CD4-positive, alpha-beta T cell (primary cell): ENCODE measurements around the gene FAM210A. TPM values are rescaled to one million over a fixed set of nuclear protein-coding genes. Genes with fewer than 3 reads are reported as not detected.

Experiments used
- ATAC-seq: fragments of 200-7000 bp; cut with Tn5 transposase; one replicate; pipeline ENCODE4 v1.10.0; 2022; ENCODE audit warnings: mild to moderate bottlenecking; ENCODE audit not compliant: poor library complexity
- CTCF ChIA-PET: fragments of 350-600 bp; sonication (Branson Sonifier 250); formaldehyde crosslinking; loops from one replicate; lab custom pipeline; 2021; ENCODE audit warnings: antibody characterized with exemption, inconsistent platforms; lab: Charles Lee
- POLR2A ChIA-PET: fragments of 350-600 bp; sonication (Branson Sonifier 250); formaldehyde crosslinking; loops from one replicate; lab custom pipeline; 2021; ENCODE audit warnings: antibody characterized with exemption, inconsistent platforms; lab: Charles Lee
- DNase-seq, 14 experiments: peaks; one replicate each; pipeline ENCODE4 v3.0.0-alpha.2; 2013 to 2020; ENCODE audit warnings: mixed read lengths in 2 of 14
- H3K27ac ChIP-seq, 2 donors: one replicate each; pipeline versions ENCODE4 v1.5.1 to v1.7.0; 2013; ENCODE audit warnings: low read length in 2 of 2, low read depth in 1 of 2, mild to moderate bottlenecking in 1 of 2
- H3K27me3 ChIP-seq, 2 experiments: 1 replicate in 1 of 2; 2 replicates in 1 of 2; pipeline versions ENCODE4 v1.6.1 to v1.7.0; 2013; ENCODE audit warnings: low read length in 2 of 2, control low read depth in 1 of 2, mild to moderate bottlenecking in 1 of 2, moderate library complexity in 1 of 2; ENCODE audit not compliant: insufficient read depth in 2 of 2, control insufficient read depth in 1 of 2
- H3K36me3 ChIP-seq: one replicate; pipeline ENCODE4 v1.6.1; 2013; ENCODE audit warnings: low read length, control low read depth; ENCODE audit not compliant: insufficient read depth
- H3K4me1 ChIP-seq: one replicate; pipeline ENCODE4 v1.6.1; 2013; ENCODE audit warnings: low read length, control low read depth; ENCODE audit not compliant: insufficient read depth
- H3K4me3 ChIP-seq: one replicate; pipeline ENCODE4 v1.5.1; 2013; ENCODE audit warnings: mild to moderate bottlenecking, low read length, moderate library complexity
- H3K9me3 ChIP-seq, 2 experiments: 1 replicate in 1 of 2; 2 replicates in 1 of 2; pipeline versions ENCODE4 v1.6.1 to v1.7.0; 2013; ENCODE audit warnings: low read length in 2 of 2, mild to moderate bottlenecking in 2 of 2, control low read depth in 1 of 2, moderate library complexity in 1 of 2; ENCODE audit not compliant: control insufficient read depth in 1 of 2, insufficient read depth in 1 of 2
- H3K27ac Mint-ChIP-seq: one replicate; pipeline ENCODE4 v1.8.0; 2020; ENCODE audit warnings: mixed read lengths
- H3K27me3 Mint-ChIP-seq: one replicate; pipeline ENCODE4 v1.8.0; 2021; ENCODE audit warnings: mixed read lengths
- H3K36me3 Mint-ChIP-seq: one replicate; pipeline ENCODE4 v1.8.0; 2021; ENCODE audit warnings: low read depth, mixed read lengths
- H3K4me1 Mint-ChIP-seq: one replicate; pipeline ENCODE4 v1.8.0; 2021; ENCODE audit warnings: low read depth, mixed read lengths
- H3K4me3 Mint-ChIP-seq: one replicate; pipeline ENCODE4 v1.8.0; 2020; ENCODE audit warnings: mild to moderate bottlenecking, mixed read lengths
- H3K9me3 Mint-ChIP-seq: one replicate; pipeline ENCODE4 v1.8.0; 2020; ENCODE audit warnings: mixed read lengths
- intact Hi-C, 2 experiments: fragments of 100-400 bp; cut with DNase I in 1 of 2; cut with micrococcal nuclease in 1 of 2; formaldehyde crosslinking; loops; one replicate each; pipeline versions ENCODE4 v1.15.1 to v1.9.0; 2023 to 2025; cut with DNase I, micrococcal nuclease
- total RNA-seq, 174 experiments: library from RNA in 2 of 174; stranded (reverse) in 2 of 174; gene quantifications; one replicate each; pipeline ENCODE4 v1.2.3 and lab custom pipeline; 2021 to 2026
- TF ChIP-seq, protein P1 (sequence below): fragments of 200-600 bp; IDR thresholded peaks from one replicate; pipeline ENCODE4 v1.8.0; 2022; ENCODE audit warnings: antibody characterized with exemption, mild to moderate bottlenecking

FAM210A gene
- total RNA-seq, 2 experiments from 2014 or later = 3.4 to 3.5 TPM

DNA sequence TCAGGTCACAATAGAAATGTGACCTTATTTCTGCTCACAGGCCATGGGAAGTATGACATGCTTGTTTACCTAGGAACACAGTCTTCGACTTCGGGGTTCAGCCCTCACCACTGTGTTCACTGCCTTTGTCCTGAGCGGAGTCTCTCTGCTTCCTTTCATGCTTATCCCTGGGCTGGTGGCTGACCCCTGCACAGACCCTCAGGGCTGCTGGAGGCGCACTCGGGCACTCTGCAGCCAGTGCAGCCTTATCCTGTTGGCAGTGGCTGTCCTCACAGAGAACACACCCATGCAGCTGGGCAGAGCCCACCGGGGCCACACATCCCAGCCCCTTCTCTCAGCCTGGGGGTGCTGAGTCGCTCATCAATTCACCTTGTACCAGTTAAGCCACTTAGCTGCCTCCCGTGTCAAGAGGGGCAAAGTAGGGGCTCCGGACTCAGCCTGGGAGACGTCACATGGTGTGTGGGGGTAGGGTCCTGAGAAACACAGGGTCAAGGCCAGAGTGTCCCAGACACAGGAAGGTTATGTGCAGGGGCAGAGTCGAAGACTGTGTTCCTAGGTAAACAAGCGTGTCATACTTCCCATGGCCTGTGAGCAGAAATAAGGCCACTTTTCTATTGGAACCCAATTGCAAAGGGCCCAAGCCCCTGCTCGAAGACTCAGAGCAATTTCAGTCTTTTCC is 107.5 kb downstream of the FAM210A start:
- Mint-ChIP-seq H3K4me3 (no peak overlapping the region), H3K36me3 (peaks cover 10% of the 10 kb centered on the region), H3K4me1 (peaks cover 43% of the 10 kb centered on the region), H3K27me3 (no peaks in the 10 kb centered on the region), H3K27ac (no peak overlapping the region), H3K9me3 (no peaks in the 10 kb centered on the region)
- Histone ChIP-seq H3K4me3 (no peak overlapping the region), H3K27me3 (no peaks in the 10 kb centered on the region), H3K36me3 (peaks cover 28% of the 10 kb centered on the region), H3K9me3 (no peaks in the 10 kb centered on the region), H3K4me1 (peaks cover 33% of the 10 kb centered on the region), H3K27ac (no peak overlapping the region)
- DNase-seq (no peak), ATAC-seq (no peak)
- POLR2A ChIA-PET = no interaction called here
- TF ChIP-seq, protein P1, sequence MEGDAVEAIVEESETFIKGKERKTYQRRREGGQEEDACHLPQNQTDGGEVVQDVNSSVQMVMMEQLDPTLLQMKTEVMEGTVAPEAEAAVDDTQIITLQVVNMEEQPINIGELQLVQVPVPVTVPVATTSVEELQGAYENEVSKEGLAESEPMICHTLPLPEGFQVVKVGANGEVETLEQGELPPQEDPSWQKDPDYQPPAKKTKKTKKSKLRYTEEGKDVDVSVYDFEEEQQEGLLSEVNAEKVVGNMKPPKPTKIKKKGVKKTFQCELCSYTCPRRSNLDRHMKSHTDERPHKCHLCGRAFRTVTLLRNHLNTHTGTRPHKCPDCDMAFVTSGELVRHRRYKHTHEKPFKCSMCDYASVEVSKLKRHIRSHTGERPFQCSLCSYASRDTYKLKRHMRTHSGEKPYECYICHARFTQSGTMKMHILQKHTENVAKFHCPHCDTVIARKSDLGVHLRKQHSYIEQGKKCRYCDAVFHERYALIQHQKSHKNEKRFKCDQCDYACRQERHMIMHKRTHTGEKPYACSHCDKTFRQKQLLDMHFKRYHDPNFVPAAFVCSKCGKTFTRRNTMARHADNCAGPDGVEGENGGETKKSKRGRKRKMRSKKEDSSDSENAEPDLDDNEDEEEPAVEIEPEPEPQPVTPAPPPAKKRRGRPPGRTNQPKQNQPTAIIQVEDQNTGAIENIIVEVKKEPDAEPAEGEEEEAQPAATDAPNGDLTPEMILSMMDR = no peak
- CTCF ChIA-PET = no interaction called here
- intact Hi-C loops = loop anchor here in 1 of 2 experiments (10.0 kb wide), 1 partner anchor 154 kb away; no protein-coding TSS in a partner anchor

DNA sequence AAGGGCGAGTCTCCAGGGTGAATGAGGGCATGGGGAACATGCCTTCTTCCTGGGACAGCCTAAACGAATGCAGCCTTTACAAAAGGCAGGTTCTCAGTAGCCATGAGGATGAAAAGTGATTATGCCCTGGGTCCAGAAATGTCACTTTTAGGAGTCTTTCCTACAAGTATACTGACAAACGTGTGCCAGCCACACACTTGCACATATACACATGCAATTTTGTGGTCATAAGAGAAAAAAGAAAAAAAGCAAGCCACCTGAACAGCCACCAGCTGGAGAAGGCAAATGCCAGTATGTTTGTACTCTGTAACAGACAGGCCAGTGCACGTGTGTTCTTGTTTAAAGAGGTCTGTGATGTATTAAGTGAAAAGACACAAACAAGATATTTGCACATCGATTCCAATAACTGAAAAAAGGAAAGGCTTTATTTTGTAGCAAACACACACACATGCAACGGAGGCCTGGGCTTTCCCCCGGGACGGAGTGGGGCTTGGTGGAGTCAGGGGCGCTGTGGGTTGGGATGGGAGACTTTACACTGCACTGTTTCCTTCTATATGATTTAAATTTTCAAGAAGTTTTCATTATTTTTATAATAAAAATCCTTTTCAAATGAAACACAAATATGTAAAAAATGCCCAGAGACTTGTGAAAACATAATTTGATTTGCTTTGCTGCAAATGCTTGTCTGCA is 108.4 kb downstream of the FAM210A start:
- POLR2A ChIA-PET = no interaction called here
- DNase-seq = no peak

DNA sequence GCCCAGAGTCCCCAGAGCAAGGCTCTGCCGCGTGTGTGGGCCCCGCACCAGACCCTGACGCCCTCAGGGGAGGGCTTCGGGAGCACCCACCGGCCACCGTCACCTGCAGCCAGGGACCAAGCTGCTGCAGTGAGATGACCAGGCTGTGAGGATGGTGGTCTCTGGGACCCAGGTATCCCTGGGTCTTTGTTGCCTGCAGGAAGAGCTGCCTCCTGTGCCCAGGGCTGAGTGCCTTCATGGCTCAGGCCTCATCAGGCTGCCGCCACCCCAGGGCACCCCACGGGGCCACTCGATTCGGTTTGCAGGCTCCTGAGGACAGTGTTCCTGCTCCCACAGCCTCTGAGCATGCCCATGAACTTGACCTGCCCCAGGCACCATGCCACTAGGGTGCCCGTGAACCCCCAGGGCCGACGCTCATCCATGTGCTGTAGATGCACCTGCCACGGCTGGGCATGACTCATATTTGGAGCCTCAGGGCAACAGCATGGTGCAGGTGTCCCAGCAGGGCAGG is 109.8 kb downstream of the FAM210A start:
- H3K4me1 Mint-ChIP-seq = peaks cover 63% of the 10 kb centered on the region
- DNase-seq = peak in 2 of 14 experiments; percentile 20 to 39
- CTCF ChIA-PET = no interaction called here
- Histone ChIP-seq H3K4me3 (no peak overlapping the region), H3K27me3 (no peaks in the 10 kb centered on the region), H3K9me3 (no peaks in the 10 kb centered on the region), H3K4me1 (peaks cover 54% of the 10 kb centered on the region), H3K27ac (no peak overlapping the region), H3K36me3 (peaks cover 10% of the 10 kb centered on the region)
- no peak for ATAC-seq
- H3K27me3 Mint-ChIP-seq = no peaks in the 10 kb centered on the region
- H3K4me3 Mint-ChIP-seq = no peak overlapping the region
- TF ChIP-seq, protein P1 = no peak
- H3K36me3 Mint-ChIP-seq = no peaks in the 10 kb centered on the region
- no peaks in the 10 kb centered on the region for H3K9me3 Mint-ChIP-seq
- POLR2A ChIA-PET = no interaction called here
- intact Hi-C loops = loop anchor here in 1 of 2 experiments (10.0 kb wide), 1 partner anchor 152 kb away; no protein-coding TSS in a partner anchor
- H3K27ac Mint-ChIP-seq = peak overlapping the region; percentile 90

More for the DNA sequence above, 108.4 kb downstream of the FAM210A start:
- ATAC-seq = no peak
- peaks cover 49% of the 10 kb centered on the region for H3K4me1 Mint-ChIP-seq
- H3K36me3 ChIP-seq = peaks cover 19% of the 10 kb centered on the region
- no peak overlapping the region for H3K4me3 ChIP-seq
- no peaks in the 10 kb centered on the region for H3K27me3 ChIP-seq
- peaks cover 3% of the 10 kb centered on the region for H3K36me3 Mint-ChIP-seq
- H3K4me3 Mint-ChIP-seq = no peak overlapping the region
- peak overlapping the region; percentile 56 for H3K27ac Mint-ChIP-seq
- CTCF ChIA-PET = no interaction called here
- H3K9me3 ChIP-seq = no peaks in the 10 kb centered on the region
- H3K4me1 ChIP-seq = peaks cover 40% of the 10 kb centered on the region
- H3K9me3 Mint-ChIP-seq = no peaks in the 10 kb centered on the region
- TF ChIP-seq, protein P1 = no peak
- no peaks in the 10 kb centered on the region for H3K27me3 Mint-ChIP-seq
- H3K27ac ChIP-seq = no peak overlapping the region
- intact Hi-C loops = loop anchor here in 1 of 2 experiments (10.0 kb wide), 1 partner anchor 153 kb away; no protein-coding TSS in a partner anchor
